HCEC 1CT (cell line): Measurements from ENCODE around the gene CCDC149.
"Not testable (repeated sequence)": the region's sequence is repeated elsewhere in the genome, so short reads cannot be mapped to it uniquely, and the experiment has no call there.

Experiments
- DNase-seq: peaks from one replicate; pipeline ENCODE4 v3.0.0-alpha.2; 2017

The CCDC149 gene

DNA sequence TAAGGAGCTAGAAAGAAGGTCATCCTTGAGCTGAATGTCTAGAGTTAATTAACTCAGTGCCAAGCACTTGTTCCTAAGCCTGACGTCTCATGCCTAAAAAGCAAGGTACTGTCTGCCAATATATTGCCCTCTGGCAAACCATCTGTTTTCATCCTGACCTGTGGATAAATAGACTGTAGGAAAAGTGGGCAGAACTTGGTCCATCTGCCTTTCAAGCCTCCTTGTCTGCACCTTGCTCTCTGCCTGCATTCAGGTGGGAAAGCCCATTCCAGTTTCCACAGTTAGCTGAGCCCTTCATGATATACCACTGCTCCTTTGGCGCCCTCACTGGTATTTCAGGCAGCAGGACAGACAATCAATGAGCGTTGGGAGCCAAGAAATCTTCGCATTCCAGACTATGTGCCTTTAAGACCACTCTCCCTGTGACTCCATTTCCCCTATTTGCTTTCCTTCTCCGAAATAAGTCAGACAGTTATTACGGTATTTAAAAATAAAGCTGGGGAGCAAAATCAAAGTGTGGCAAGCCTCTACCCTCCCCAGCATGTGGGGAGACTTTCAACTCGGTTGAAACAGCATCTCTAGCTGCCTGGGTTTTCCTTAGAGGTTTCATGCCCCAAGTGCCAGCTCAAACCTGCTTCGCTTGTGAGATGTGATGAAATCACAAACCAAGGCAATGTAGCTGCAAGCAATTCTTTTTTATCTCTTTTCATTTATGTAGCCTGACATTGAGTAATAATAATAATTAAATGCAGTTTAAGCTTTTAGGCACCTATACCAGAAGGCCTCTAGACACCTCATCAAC lies 2.5 kb upstream of the CCDC149 start:
- DNase-seq: no peak

DNA sequence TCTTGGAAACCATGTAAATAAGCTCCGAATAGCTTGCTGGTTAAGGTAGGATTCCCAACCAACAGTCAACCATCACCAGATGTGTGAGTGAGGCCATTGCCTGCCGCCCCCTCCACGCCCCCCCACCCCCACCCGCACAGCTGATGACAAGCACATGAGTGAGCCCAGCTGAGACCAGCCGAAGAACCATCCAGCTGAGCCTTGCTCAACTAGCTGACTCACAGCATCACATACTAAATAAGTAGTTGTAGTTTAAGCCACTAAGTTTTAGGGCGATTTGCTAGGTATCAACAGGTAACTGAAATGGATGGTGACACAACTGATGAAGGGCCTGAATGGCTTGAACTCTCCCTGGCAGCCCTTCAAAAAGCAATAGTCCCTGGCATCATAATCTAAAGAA lies 1.6 kb upstream of the CCDC149 start:
- no peak for DNase-seq

DNA sequence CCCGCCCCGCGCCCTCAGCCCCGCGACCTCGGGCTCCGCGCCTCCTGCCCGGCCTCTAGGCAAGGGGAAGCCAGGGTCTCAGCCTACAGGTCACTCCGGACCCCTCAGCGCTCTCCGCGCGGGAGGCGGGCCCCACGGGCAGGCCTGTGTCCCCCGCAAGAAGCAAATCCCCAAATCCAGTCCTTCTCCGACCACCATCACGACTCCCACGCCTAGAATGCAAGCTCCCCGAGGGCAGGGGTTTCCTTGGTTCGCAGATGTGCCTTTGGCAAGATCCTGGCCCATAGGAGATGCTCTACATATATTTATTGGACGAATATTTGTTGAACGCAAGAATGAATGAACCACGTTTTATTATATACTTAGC lies 260 bp upstream of the CCDC149 start:
- DNase-seq: no peak

DNA sequence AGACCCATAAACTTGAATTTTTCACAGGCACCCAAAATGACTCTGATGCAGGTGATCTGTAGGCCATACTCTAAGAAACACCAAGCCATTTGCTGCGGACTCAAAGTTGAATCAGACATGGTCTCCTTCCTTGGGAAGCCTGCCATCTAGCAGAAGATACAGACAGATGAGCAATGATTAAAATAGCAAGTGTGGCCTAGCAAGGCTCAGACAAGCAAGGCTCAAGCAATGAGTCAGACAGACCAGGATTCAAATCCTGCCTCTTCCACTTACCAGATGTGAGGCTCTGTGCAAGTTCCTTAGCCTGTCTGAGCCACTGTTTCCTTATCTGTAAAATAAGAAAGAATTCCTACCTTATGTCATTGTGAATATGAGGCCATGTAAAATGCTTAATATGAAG lies 2.3 kb downstream of the CCDC149 start:
- DNase-seq: peak; percentile 59

DNA sequence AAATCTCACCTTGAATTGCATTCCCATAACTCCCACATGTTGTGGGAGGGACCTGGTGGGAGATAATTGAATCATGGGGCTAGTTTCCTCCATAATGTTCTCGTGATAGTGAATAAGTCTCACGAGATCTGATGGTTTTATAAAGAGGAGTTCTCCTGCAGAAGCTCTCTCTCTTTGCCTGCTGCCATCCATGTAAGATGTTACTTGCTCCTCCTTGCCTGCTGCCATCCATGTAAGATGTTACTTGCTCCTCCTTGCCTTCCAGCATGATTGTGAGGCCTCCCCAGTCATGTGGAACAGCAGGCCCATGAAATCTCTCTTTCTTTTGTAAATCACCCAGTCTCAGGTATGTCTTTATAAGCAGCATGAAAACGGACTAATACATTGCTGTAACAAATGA lies 3.2 kb downstream of the CCDC149 start:
- not testable (repeated sequence) for DNase-seq

DNA sequence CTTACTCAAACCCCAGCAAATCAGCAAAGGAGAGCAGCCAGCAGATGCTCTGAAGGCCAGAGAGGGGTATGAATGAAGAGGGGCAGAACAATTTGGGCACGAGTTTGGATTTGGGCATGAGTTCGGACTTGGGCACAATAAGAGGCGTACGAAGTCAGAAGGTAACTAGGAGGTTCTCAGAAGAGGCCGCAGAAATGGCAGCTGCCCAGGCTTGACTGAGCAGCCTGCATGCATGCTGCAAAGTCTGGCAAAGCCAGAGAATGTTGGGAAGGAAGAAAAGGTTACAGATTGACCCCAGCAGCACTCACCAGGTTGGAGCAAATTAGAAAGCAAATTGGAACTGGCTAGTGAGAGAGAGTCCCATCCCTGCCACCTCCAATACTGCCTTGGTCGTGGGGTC lies 15.2 kb downstream of the CCDC149 start:
- no peak for DNase-seq

DNA sequence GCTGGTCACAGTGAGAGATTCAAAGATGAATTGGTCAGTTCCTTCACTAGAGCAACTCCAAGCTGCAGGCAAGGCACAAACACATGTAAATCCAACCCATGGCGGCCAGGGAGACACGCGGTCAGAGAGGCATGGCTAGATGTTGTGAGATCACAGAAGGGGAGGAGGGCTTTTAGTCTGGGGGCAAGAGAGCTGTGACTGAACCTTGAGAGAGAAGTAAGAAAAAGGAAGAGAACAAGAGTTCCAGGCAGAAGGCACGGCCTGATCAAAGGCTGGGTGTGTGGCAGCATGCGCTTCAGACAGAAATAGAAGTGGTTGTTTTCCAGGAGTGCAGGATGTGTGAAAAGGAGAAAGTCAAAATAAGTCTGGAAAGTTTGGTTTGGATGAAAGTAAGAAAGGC lies 15.9 kb downstream of the CCDC149 start:
- no peak for DNase-seq

DNA sequence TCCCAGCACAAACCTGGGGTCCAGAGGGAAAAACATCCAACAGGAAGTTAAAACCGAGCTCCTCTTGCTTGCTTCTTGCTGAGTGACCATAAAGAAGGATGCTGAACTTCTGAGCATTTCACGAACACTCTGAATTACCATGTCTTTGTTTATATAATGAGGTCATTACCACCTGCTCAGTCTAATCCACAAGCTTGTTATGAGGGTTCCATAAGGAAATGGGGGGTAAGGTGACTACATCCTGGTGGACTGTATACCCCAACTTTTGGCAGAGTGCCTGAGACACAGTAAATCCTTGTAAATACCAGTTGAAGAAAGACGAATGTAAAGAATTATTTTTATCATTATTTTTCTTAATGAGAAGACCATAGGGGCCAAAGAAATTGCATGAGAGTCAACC lies 16.8 kb downstream of the CCDC149 start:
- DNase-seq: no peak

DNA sequence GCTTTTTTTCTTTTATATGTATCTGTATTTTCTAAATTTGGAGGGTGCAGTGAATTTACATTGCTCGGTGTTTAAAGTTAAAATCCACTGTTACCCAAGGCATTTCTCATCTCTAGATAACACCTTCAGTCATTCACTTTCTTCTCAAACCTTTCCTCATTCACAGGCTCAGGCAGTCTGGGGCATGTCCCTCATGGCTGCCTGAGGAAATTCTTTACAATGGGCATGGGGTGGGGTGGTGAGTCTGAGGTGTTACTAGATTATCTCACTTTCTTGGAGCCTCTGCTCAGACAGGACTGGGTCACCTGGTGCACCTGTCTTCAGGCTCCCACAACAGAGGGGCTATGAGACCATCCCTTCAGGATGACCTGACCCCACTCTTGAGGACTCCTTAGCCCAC lies 17.4 kb downstream of the CCDC149 start:
- no peak for DNase-seq

DNA sequence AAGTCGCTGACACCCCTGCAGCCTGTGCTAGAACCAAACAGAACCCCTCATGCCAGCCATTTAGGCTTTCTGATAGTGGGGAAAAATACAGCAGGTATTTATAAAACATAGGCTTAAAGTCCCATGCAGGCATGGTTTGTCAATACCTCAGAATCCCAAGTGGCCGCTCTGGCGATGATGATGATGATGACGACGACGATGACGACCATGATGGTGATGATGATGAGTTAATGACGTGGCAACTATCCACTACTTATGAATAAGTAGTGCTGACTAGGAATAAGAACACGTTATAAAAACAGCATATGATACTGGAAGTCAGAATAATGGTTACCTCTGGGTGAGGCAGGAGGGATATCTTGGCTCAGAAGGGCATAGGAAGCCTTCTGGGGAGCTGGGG lies 18.0 kb downstream of the CCDC149 start:
- no peak for DNase-seq

DNA sequence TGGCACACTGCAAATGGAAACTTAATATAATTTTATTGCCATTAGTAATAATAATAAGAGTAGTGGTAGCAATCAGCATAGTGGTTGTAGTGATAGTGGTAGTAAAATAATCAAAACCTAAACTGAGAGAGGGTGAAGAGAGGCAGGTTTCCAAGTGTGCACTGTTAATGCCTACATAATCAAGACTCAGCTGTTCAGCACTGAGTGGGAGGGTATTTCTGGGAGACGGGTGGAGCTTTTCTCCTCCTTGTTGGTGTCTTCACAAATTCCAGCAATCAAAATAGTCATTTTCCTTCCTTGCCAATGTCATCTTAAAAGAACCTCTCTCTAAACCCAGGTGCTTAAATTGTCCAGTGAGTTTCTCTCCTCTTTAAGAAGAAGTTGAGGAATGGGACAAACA lies 18.6 kb downstream of the CCDC149 start:
- no peak for DNase-seq

DNA sequence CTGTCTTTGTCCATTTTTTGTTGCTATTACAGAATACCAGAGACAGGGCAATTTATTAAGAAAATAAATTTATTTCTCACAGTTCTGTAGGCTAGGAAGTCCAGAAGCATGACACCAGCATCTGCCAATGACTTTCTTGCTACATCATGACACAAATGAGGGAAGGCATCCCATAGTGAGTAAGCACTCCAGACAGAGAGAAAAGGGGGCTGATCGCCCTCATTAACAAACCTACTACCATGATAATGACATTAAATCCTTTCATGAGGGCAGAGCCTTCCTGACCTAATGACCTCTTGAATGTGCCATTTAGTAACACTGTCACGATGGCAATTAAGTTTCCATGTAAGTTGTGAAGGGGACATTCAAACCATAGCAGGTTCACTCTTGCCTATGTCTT lies 20.1 kb downstream of the CCDC149 start:
- DNase-seq: no peak

DNA sequence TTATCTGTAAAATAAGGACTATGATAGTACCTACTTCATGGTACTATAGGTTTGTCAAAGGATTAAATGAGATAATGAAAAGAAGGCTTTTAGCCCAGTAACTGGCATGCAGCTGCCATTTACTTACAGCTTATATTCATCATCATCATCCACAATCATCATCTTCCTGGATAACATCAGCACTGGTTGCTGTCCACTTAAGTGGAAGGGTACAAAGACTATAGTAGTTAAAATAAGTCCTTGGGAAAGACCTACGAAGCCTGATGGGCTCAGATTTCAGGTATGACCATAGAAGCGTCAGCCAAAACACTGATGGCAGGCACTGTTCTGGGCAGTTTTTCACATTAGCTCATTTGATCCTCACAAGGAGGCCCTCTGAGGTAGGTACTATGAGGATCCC lies 20.6 kb downstream of the CCDC149 start:
- no peak for DNase-seq

DNA sequence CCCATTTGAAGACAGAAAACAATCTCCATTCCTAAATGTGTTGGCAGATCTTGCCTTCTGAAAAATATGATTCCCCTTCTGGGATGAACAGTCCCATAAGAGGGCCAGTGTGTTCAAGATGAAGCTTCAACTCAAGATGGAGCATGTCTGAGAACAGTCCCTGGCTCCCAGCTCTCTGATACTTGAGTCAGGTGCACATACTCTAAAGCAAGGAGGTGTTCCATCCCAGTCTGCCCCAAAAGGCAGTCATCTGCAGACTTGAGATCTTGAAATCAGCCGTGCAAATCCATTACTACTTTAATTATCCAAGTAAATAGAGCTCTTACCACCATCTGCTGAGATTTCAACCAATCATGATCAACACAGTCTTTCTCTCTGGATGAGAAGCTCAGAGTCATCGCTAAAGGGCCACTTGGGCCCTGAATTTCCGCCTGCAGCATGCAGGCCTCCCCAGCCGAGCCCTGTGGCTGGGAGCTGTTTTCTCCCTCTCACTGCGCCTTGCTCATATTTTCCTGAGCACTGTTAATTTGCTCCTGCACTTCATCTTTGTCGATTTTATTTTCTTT lies 22.2 kb downstream of the CCDC149 start:
- no peak for DNase-seq

DNA sequence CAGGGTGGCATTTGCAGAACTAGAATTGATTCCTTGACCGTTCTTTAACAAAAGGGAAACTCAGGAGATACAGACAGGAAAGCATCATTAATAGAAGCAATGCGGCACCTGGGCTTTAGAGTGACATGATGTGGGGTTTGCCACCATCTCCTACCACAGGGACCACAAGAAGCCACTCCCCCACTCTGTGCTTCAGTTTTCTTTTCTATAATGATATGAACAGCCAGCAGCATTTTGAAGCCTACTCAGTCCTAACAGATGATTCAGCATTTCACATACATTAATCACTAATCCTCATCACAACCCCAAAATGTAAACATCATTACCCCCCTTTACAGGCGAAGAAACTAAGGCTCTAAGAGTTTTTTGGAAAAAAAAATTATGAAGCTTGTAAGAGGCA lies 22.9 kb downstream of the CCDC149 start:
- DNase-seq: peak; percentile 43

DNA sequence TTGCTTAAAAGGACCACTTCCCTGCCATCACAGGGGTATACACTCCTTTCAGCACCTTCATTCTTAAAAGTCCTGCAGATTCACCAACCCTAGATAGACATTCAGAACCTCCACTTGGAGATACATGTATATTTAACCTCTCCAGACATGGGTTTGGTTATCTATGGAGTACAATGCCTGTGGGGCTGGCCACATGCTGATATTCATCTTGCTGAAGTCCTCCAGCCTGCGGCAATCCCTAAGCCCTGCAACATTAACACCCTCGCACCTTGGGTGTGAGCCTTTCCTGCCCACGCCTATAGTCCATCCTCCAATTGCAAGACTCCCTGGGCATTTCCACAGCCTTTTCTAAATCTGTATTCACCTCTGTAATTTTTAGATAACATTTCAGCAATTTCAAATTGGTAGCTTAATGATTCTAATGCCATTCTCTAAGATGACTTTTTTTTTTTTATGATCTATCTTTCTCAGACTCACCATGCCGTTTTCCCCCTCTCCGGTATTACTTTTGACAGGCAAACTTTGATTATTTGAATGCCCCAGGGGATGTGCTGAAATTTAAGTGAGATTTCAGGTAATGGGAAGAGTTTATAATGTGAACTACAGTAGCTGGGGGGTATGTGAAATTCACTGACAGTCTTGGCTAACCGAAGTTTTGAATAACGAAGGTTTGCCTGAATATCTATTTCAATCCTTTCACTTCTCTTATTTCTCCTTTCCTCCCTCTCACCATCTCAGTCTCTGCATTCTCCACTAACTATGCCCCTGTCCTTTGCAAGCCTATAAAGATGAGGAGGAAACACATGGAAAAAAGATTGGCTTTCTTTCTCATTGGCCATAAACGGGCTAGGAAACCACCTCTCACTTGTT lies 24.1 kb downstream of the CCDC149 start:
- no peak for DNase-seq

DNA sequence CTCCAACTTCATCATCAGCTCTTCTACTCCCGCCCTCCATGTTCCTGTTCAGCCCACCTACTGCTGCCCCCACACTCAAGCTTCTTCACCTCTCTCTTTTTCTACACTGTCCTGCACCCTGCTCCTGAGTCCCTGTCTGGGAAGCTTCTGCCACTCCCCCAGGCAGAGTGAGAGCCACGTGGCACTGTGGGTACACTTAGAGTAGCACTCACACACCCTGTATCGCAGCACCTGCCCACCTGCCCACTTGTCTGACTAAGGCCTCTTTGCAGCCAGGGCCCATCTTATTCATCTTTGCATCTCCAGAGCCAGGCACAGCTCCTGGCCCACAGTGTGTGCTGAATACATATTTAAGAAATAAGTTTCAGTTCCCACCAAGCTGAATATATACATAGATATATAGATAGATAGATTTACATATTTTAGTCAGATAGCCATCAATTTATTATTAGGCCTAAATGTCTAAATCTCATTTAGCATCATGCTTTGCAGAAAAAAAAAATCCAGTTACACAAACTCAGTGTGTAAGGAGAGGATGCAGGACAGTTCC lies 24.9 kb downstream of the CCDC149 start:
- DNase-seq: no peak

DNA sequence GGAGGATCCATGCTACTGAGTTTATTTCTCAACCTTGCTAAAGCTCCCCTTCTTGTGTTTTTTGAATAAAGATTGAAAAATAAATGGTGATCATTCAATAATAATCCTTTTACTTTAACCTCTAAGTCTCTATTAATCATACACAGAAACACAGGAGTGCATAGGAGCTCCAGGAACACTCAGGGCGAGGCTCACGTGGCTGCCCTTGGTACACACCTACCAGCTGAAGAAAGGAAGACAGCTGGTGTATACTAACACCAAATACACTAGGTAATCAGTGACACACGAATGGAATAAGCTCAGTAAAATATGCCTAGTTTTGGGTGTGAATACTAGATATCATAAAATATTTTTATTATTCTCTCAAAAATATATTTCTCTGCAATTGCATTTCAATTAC lies 26.2 kb downstream of the CCDC149 start:
- DNase-seq: no peak

DNA sequence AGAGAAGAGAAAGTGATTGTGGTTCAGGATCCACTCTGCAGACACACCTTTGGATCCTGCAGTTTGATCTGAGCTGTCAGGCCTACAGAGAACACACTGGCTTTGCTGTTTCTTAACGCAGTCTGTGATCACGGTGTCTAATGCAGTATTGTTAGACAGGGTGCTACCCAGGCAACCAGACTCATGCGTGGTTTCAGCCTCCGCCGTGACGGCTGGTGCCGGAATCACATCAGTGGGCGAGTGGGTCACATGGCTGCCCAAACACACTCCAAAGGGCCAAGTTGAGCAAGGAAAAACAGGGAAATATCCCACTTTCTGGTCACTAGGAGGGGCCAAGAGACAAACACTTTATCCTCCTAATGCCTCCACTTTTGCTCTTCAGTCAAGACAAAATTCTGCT lies 27.5 kb downstream of the CCDC149 start:
- no peak for DNase-seq

DNA sequence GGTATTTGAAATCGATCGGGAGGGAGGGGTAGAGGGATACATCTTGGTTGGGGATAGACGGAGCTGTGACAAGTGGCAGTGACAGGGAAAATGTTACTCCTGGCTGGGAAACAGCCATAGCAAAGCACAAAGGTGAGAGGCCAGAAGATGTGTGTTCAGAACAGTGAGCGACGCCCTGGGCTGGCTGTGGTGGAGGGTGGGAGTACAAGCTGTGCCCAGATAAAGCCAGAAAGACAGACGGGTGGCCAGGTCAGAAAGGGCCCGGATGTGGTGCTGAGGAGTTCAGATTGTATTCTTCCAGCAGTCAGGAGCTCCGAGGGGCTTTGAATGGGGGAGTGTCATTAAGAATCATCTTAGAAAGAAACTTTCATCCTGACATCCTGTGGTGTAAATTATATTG lies 27.9 kb downstream of the CCDC149 start:
- DNase-seq: no peak

DNA sequence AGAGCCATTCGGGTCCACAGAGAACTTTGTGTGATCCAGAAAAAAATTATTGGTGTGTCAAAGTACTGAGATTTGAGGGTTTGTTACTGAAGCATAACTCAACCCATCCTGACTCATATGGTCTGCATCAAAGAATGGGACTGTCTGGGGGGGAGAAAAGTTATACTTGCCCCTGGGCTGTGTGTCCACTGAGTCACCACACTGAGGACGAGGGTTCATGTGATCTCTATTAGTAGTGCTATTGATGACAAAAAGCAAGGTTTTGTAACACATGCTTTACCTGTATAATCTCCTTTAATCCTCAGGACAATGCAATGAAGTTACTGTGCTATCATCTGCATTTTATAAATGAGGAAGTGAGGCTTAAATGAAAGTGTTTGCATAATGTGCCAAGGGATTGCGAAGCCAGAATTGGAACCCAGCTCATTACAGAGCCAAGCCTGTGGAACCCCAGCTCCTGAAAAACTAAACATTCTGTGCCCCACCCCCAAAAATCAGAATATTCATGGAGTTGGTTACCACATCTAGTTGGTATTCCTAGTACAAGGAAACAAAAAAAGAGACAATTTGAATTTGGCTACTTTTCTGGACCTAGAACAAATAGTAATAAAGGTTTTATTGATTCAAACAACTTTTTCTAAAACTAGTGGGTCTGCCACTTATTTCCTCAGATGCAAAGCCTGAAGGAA lies 31.2 kb downstream of the CCDC149 start:
- DNase-seq: no peak

DNA sequence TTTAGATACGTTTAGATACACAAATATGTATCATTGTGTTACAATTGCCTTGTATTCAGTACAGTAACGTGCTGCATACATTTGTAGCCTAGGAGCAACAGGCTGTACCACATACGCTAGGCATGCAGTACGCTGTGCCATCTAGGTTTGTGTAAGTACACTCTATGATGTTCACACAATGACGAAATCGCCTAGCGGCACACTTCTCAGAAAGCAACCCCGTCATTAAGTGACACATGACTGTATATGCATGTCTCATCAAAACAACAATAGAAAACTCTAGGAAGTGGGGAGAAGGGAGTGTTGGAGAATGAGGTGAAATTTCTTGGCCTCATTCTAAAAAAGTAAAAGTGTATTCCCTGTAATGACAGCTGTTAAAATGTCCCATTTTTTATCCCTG lies 32.7 kb downstream of the CCDC149 start:
- DNase-seq: no peak

DNA sequence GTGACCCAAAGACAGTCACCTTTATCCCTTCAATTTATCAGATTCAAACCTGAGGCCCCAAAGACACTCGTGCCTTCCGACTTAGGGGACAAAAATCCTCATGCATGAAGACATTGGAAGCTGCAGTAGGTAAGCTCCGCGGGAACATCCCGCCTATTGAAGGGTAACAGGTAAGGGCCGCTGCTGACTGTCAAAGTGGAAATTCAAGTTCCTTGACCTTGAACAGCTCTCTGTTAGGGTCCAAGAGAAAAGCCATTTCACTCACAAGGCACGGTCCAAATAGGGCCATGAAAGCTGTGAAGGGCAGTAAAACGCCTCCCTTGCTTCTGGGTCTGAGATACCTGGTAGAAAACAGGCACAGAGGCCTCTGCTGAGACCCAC lies 34.2 kb downstream of the CCDC149 start:
- no peak for DNase-seq
